Bone marrow (tissue), 2 donors: Measurements from ENCODE around the gene TEX13A.

Experiments used
- DNase-seq, 2 donors: peaks; one replicate each; lab custom pipeline; 2025; lab: John Stamatoyannopoulos, UW

TEX13A gene

DNA sequence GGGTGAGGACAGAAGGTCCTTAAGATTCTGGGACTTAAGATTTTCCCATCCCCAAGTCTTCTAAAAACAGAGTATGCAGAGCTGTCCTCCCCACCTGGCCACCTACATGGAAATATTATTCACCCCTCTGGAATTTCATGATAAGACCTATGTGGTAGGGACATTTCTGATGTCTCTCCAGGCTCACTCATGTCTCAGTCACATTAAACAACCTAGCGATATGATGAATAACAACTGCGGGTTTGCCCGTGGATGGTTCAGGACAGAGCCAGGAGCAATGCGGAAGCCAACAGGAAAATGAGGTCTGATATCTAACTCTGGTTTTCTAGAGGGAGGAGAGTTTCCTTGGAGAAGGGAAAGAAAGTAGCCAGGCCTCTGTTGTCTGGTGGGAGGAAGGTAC lies 47.4 kb downstream of the TEX13A start:
- no peak for DNase-seq
